ENCODE measurements around the gene CUEDC2.
A peak's percentile ranks its signal among the peaks of the same experiment; 100 is the strongest.

Gene CUEDC2

GRCh38 chr10:102408728-102409603 is 23.4 kb downstream of the CUEDC2 start:
- DNase-seq, result peak; percentile 53

GRCh38 chr10:102408131-102408727 is 24.1 kb downstream of the CUEDC2 start:
- no peak for DNase-seq

- DNase-seq, result no peak
Measured at GRCh38 chr10:102407425-102408130, 24.8 kb downstream of the CUEDC2 start.

GRCh38 chr10:102406815-102407214 is 25.6 kb downstream of the CUEDC2 start:
- no peak for DNase-seq

- DNase-seq, result no peak
Measured at GRCh38 chr10:102405632-102406031, 26.7 kb downstream of the CUEDC2 start.

- no peak for DNase-seq
Measured at GRCh38 chr10:102405108-102405571, 27.2 kb downstream of the CUEDC2 start.

GRCh38 chr10:102404361-102405107 is 27.8 kb downstream of the CUEDC2 start:
- DNase-seq, result no peak

- no peak for DNase-seq
Measured at GRCh38 chr10:102403115-102403514, 29.3 kb downstream of the CUEDC2 start.

GRCh38 chr10:102402512-102402896 is 29.9 kb downstream of the CUEDC2 start:
- DNase-seq, result no peak

- DNase-seq, result peak; percentile 42
Measured at GRCh38 chr10:102401735-102402511, 30.5 kb downstream of the CUEDC2 start.

GRCh38 chr10:102401342-102401654 is 31.1 kb downstream of the CUEDC2 start:
- DNase-seq, result no peak

- no peak for DNase-seq
Measured at GRCh38 chr10:102400598-102401341, 31.6 kb downstream of the CUEDC2 start.

- DNase-seq, result no peak
Measured at GRCh38 chr10:102400076-102400475, 32.3 kb downstream of the CUEDC2 start.

GRCh38 chr10:102399217-102400021 is 33.0 kb downstream of the CUEDC2 start:
- peak; percentile 83 for DNase-seq

GRCh38 chr10:102398172-102399020 is 34.0 kb downstream of the CUEDC2 start:
- no peak for DNase-seq

GRCh38 chr10:102397222-102398171 is 34.9 kb downstream of the CUEDC2 start:
- no peak for DNase-seq

- DNase-seq, result no peak
Measured at GRCh38 chr10:102396730-102397151, 35.6 kb downstream of the CUEDC2 start.

- no peak for DNase-seq
Measured at GRCh38 chr10:102396317-102396650, 36.1 kb downstream of the CUEDC2 start.

All from fibroblast of skin of right biceps (primary cell).